ENCODE results near the gene GPC6.
A peak's percentile ranks its signal among the peaks of the same experiment; 100 is the strongest.

Gene GPC6

GRCh38 chr13:94411747-94412146 is 1185.1 kb downstream of the GPC6 start:
- no peak for DNase-seq
- Histone ChIP-seq H3K27me3 (ENCODE audit: insufficient read depth, low read depth, severe bottlenecking) (no peaks in the 10 kb centered on the region), H3K36me3 (no peaks in the 10 kb centered on the region), H3K4me3 (ENCODE audit: low read depth, low read length) (no peak overlapping the region), H3K27ac (peak overlapping the region; percentile 7; the same call in 1 of the 2 replicates), H3K9me3 (ENCODE audit: severe bottlenecking) (no peaks in the 10 kb centered on the region)
- no peak for TF ChIP-seq CTCF (IDR thresholded peaks at IDR 0.05; ENCODE audit: low read depth, low read length)

GRCh38 chr13:94412870-94413597 is 1186.4 kb downstream of the GPC6 start:
- no peaks in the 10 kb centered on the region for H3K36me3 ChIP-seq
- peak overlapping the region; percentile 91 for H3K27ac ChIP-seq
- H3K27me3 ChIP-seq (ENCODE audit: insufficient read depth, low read depth, severe bottlenecking): no peaks in the 10 kb centered on the region
- no peak for DNase-seq
- TF ChIP-seq CTCF (IDR thresholded peaks at IDR 0.05; ENCODE audit: low read depth, low read length): no peak
- H3K9me3 ChIP-seq (ENCODE audit: severe bottlenecking): peaks cover 5% of the 10 kb centered on the region
- no peak overlapping the region for H3K4me3 ChIP-seq (ENCODE audit: low read depth, low read length)

GRCh38 chr13:94413598-94413944 is 1187.0 kb downstream of the GPC6 start:
- no peak for TF ChIP-seq CTCF (IDR thresholded peaks at IDR 0.05; ENCODE audit: low read depth, low read length)
- H3K9me3 ChIP-seq (ENCODE audit: severe bottlenecking): peaks cover 5% of the 10 kb centered on the region
- DNase-seq: no peak
- H3K36me3 ChIP-seq: no peaks in the 10 kb centered on the region
- no peaks in the 10 kb centered on the region for H3K27me3 ChIP-seq (ENCODE audit: insufficient read depth, low read depth, severe bottlenecking)
- H3K4me3 ChIP-seq (ENCODE audit: low read depth, low read length): no peak overlapping the region
- H3K27ac ChIP-seq: peak overlapping the region; percentile 91

GRCh38 chr13:94414141-94414540 is 1187.5 kb downstream of the GPC6 start:
- TF ChIP-seq CTCF (IDR thresholded peaks at IDR 0.05; ENCODE audit: low read depth, low read length): no peak
- peak overlapping the region; percentile 91 for H3K27ac ChIP-seq
- no peaks in the 10 kb centered on the region for H3K27me3 ChIP-seq (ENCODE audit: insufficient read depth, low read depth, severe bottlenecking)
- no peaks in the 10 kb centered on the region for H3K36me3 ChIP-seq
- no peak for DNase-seq
- H3K9me3 ChIP-seq (ENCODE audit: severe bottlenecking): peaks cover 7% of the 10 kb centered on the region
- peak overlapping the region; percentile 37; the same call in 1 of the 2 replicates for H3K4me3 ChIP-seq (ENCODE audit: low read depth, low read length)

- Histone ChIP-seq H3K9me3 (ENCODE audit: severe bottlenecking) (peaks cover 8% of the 10 kb centered on the region), H3K4me3 (ENCODE audit: low read depth, low read length) (peak overlapping the region; percentile 37), H3K27ac (peak overlapping the region; percentile 91), H3K27me3 (ENCODE audit: insufficient read depth, low read depth, severe bottlenecking) (no peaks in the 10 kb centered on the region), H3K36me3 (no peaks in the 10 kb centered on the region)
- peak; percentile 59 for DNase-seq
- TF ChIP-seq CTCF (IDR thresholded peaks at IDR 0.05; ENCODE audit: low read depth, low read length): no peak
Observed at GRCh38 chr13:94414708-94415107, 1188.1 kb downstream of the GPC6 start.
